Gastrocnemius medialis (tissue), 4 donors: ENCODE measurements around the gene BCL2L1. TPM values are rescaled to one million over a fixed set of nuclear protein-coding genes. Genes with fewer than 3 reads are reported as not detected.
A peak's percentile ranks its signal among the peaks of the same experiment; 100 is the strongest.

ENCODE experiments used
- ATAC-seq, 2 donors: fragments of 150-250 bp; one replicate each; pipeline ENCODE4 v1.9.1; 2016
- DNase-seq, 2 donors: peaks; one replicate each; pipeline ENCODE4 v3.0.0-alpha.2; 2019
- H3K27ac ChIP-seq, 4 donors: fragments of 200-600 bp; sonication (generic); 1 replicate in 1 of 4; 2 replicates in 3 of 4; pipeline ENCODE4 v1.5.1; 2016 to 2018; ENCODE audit warnings: mild to moderate bottlenecking in 2 of 4, moderate library complexity in 1 of 4
- H3K27me3 ChIP-seq, 3 donors: fragments of 200-600 bp; sonication (generic) in 2 of 3; 1 replicate in 1 of 3; 2 replicates in 2 of 3; pipeline versions ENCODE4 v1.5.1 to v1.6.0; 2016 to 2019; ENCODE audit warnings: mild to moderate bottlenecking in 1 of 3, moderate library complexity in 1 of 3
- H3K36me3 ChIP-seq, 2 donors: fragments of 200-600 bp; sonication (generic) in 1 of 2; one replicate each; pipeline ENCODE4 v1.5.1; 2017 to 2018
- H3K4me1 ChIP-seq, 2 donors: fragments of 200-600 bp; sonication (generic) in 1 of 2; one replicate each; pipeline ENCODE4 v1.5.1; 2016 to 2017; ENCODE audit warnings: mild to moderate bottlenecking in 2 of 2
- H3K4me3 ChIP-seq, 4 donors: fragments of 200-600 bp; sonication (generic) in 3 of 4; 1 replicate in 1 of 4; 2 replicates in 3 of 4; pipeline ENCODE4 v1.5.1; 2016 to 2019; ENCODE audit warnings: mild to moderate bottlenecking in 2 of 4
- H3K9me3 ChIP-seq, 3 donors: fragments of 200-600 bp; sonication (generic) in 2 of 3; 1 replicate in 1 of 3; 2 replicates in 2 of 3; pipeline ENCODE4 v1.5.1; 2016 to 2019
- POLR2A ChIP-seq, 2 donors: fragments of 450-650 bp; IDR thresholded peaks; one replicate each; pipeline ENCODE4 v1.6.1; 2017; ENCODE audit warnings: antibody characterized with exemption in 2 of 2, mild to moderate bottlenecking in 2 of 2, moderate library complexity in 2 of 2
- in situ Hi-C, 4 donors: fragments of 200-750 bp; cut with MboI; loops; one replicate each; pipeline versions ENCODE4 v1.15.0 to v1.8.0; 2017; ENCODE audit warnings: low sequenced_read_pairs in 4 of 4
- intact Hi-C: fragments of 100-400 bp; cut with DNase I; formaldehyde crosslinking; loops from one replicate; pipeline ENCODE4 v1.15.1; 2023; ENCODE audit warnings: low total_unique reads
- total RNA-seq, 4 donors: library from RNA; depleted of rRNA; stranded (reverse); fragments of >200 nt; gene quantifications; one replicate each; pipeline versions ENCODE4 v1.1.0 to v1.2.3, GENCODE V29; 2016
- TF ChIP-seq, protein P1 (sequence below), 5 experiments: fragments of 450-650 bp in 3 of 5; fragments of 200-600 bp in 2 of 5; sonication (generic) in 2 of 5; IDR thresholded peaks in 4 of 5; conservative IDR thresholded peaks in 1 of 5; 1 replicate in 4 of 5; 2 replicates in 1 of 5; pipeline ENCODE4 v1.5.1; 2016 to 2019; ENCODE audit warnings: antibody characterized with exemption in 5 of 5, mild to moderate bottlenecking in 3 of 5, moderate library complexity in 3 of 5

Gene BCL2L1
- total RNA-seq, 4 donors from 2014 or later, result 41.5 to 87.8 (median 55.3) TPM

DNA sequence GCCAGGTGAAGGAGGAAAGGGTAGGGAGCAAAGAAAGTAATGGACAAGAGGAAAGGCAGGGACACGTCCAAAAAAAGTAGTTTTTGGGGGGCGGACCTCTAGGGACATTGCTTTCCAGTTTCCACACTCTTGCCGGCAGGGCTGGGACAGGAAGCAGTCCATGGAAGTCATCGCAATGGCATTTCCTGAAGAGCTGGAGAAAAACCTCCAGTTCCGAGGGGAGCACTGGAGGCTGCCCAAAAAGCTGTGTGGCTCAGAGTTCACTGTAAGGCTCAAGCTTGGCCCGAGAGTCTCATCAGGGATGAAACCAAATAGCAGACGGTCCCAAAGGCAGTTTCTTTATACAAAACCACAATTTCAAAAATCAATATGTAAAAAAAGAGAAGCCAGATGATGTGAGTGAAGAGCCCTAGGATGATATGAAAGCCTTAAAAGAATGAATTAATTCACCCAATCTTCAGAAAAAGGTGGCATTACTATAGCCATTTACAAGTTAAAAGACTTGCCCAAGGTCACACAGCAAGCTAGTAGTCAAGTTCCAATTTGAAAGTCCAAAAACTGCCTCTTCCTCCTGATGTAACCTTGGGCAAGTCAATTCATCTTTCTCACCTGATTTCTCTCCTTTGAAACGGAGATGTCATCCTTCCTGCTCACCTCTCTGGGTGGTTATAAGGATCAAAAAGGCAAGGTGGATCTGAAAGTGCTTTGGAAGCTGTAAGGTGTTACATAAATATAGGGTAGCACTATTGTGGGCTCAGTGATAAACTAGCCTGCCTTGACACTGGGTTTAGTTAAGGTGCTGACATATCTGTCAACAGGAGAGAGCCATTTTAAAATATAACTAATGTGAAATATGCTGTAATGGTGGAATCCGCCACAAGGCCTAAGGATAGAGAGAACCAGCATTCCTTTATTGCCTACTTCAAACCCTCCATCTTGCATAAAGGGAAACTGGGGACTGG is 9.1 kb downstream of the BCL2L1 start:
- Histone ChIP-seq H3K36me3 (no peaks in the 10 kb centered on the region), H3K4me3 (peak overlapping the region; percentile 34 to 48 (median 40)), H3K4me1 (peaks cover 88 to 95% of the 10 kb centered on the region in 2 donors), H3K9me3 (no peaks in the 10 kb centered on the region), H3K27ac (peak overlapping the region; percentile 97 to 98 (median 97)), H3K27me3 (no peaks in the 10 kb centered on the region)
- in situ Hi-C loops, result no loop called here
- intact Hi-C loops, result loop anchor here (2.0 kb wide), 1 partner anchor 43 kb away; no protein-coding TSS in a partner anchor
- peak; percentile 16 to 34 for TF ChIP-seq POLR2A (IDR thresholded peaks at IDR 0.05)
- TF ChIP-seq, protein P1, sequence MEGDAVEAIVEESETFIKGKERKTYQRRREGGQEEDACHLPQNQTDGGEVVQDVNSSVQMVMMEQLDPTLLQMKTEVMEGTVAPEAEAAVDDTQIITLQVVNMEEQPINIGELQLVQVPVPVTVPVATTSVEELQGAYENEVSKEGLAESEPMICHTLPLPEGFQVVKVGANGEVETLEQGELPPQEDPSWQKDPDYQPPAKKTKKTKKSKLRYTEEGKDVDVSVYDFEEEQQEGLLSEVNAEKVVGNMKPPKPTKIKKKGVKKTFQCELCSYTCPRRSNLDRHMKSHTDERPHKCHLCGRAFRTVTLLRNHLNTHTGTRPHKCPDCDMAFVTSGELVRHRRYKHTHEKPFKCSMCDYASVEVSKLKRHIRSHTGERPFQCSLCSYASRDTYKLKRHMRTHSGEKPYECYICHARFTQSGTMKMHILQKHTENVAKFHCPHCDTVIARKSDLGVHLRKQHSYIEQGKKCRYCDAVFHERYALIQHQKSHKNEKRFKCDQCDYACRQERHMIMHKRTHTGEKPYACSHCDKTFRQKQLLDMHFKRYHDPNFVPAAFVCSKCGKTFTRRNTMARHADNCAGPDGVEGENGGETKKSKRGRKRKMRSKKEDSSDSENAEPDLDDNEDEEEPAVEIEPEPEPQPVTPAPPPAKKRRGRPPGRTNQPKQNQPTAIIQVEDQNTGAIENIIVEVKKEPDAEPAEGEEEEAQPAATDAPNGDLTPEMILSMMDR (IDR thresholded peaks at IDR 0.05 in 4 of 5, conservative IDR thresholded peaks at IDR 0.05 in 1 of 5), result no peak
- peak; percentile 72 to 84 for DNase-seq
- ATAC-seq, result peak; percentile 14 to 33

DNA sequence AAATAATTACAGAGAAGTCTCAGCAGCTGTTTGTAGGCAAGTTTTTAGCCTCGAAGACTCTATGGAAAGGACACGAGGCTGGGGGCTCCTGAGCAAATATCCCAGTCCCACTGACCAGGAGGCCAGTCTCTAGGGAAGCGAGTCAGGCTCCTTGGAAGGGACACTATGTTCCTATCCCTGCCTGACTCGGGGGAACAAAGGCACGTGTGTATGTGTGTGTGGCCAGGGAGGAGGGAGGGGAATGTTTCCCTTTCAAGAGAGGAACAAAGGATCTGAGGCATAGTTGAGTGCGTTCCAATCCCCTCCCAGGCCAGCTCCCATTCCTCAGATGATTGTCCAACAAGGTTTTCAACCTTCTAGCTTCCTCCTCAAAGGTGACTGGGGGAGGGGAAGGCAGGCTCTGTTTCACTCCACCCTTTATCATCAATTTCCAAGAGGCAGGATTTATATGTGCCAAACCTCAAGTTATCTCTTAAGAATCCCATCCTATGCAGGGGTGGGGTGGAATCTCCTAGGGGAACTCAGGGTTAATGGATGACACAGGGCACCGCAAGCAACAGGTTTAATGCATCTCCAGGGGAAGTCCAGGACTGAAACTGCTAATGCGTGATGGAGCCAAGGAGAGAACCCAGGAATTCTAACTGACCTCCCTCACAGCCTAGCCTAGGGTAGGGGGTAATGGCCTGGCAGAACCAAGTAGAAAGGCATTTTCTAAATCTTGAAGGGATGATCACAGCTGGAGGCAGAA is 9.9 kb downstream of the BCL2L1 start:
- Histone ChIP-seq H3K4me1 (peaks cover 90 to 95% of the 10 kb centered on the region in 2 donors), H3K9me3 (no peaks in the 10 kb centered on the region), H3K4me3 (peak overlapping the region; percentile 34 to 48 (median 40)), H3K36me3 (no peaks in the 10 kb centered on the region), H3K27ac (peak overlapping the region; percentile 97 to 98 (median 97)), H3K27me3 (no peaks in the 10 kb centered on the region)
- in situ Hi-C loops, result no loop called here
- ATAC-seq (peak; percentile 76 to 77), DNase-seq (peak; percentile 96 to 97)
- intact Hi-C loops, result loop anchor here (2.0 kb wide), 1 partner anchor 42 kb away; no protein-coding TSS in a partner anchor
- TF ChIP-seq, protein P1 (IDR thresholded peaks at IDR 0.05 in 4 of 5, conservative IDR thresholded peaks at IDR 0.05 in 1 of 5), result no peak
- TF ChIP-seq POLR2A (IDR thresholded peaks at IDR 0.05), result peak; percentile 55 to 69

DNA sequence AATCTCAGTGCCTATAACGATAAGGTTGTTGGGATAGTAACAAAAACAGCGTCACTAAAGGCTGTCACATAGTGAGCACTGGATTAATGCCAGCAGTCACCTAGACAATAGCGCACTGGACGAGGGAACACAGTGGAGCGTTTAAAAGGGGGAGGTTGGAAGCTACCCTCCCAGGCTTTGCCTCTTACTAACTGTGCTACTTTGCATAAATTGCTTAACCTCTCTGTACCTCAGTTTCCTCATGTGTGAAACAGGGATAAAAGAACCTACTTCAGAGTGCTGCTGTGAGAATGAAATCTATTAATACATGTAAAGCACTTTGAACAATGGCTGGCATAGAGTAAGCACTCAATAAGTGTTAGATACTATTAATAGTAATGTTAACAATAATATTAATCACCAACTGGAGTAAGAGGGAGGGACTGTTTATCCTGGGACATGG is 10.5 kb downstream of the BCL2L1 start:
- intact Hi-C loops (loop anchor here (2.0 kb wide), 1 partner anchor 41 kb away; no protein-coding TSS in a partner anchor), in situ Hi-C loops (no loop called here)
- Histone ChIP-seq H3K36me3 (peaks cover 0 to 3% of the 10 kb centered on the region in 2 donors), H3K4me3 (peak overlapping the region; percentile 3 to 26 (median 16)), H3K9me3 (no peaks in the 10 kb centered on the region), H3K4me1 (peaks cover 88 to 95% of the 10 kb centered on the region in 2 donors), H3K27ac (peak overlapping the region; percentile 97 to 98 (median 97)), H3K27me3 (no peaks in the 10 kb centered on the region)
- TF ChIP-seq POLR2A (IDR thresholded peaks at IDR 0.05), result peak in 1 of 2 donors; percentile 33
- TF ChIP-seq, protein P1 (IDR thresholded peaks at IDR 0.05 in 4 of 5, conservative IDR thresholded peaks at IDR 0.05 in 1 of 5), result no peak
- peak; percentile 50 to 52 for DNase-seq
- peak; percentile 32 to 42 for ATAC-seq
